Omental fat pad (tissue), 4 donors: Measurements from ENCODE around the gene GLOD5. TPM values are rescaled to one million over a fixed set of nuclear protein-coding genes. Genes with fewer than 3 reads are reported as not detected.

ENCODE experiments used
- ATAC-seq: fragments of 150-250 bp; one replicate; pipeline ENCODE4 v1.9.1; 2016; ENCODE audit warnings: mild to moderate bottlenecking, moderate library complexity; ENCODE audit not compliant: low FRiP score
- DNase-seq: peaks from one replicate; pipeline ENCODE4 v3.0.0-alpha.2; 2019; ENCODE audit warnings: low spot score
- CTCF ChIP-seq, 3 donors: fragments of 450-650 bp; IDR thresholded peaks; one replicate each; pipeline ENCODE4 v1.5.1; 2016 to 2017; ENCODE audit warnings: antibody characterized with exemption in 3 of 3, mild to moderate bottlenecking in 3 of 3, moderate library complexity in 2 of 3
- total RNA-seq, 4 donors: library from RNA; depleted of rRNA; stranded (reverse); fragments of >200 nt; gene quantifications; one replicate each; pipeline ENCODE4 v1.1.0, GENCODE V29; 2016

Gene GLOD5
- total RNA-seq, 4 donors from 2014 or later: not detected

- TF ChIP-seq CTCF (IDR thresholded peaks at IDR 0.05): no peak
- DNase-seq: no peak
- no peak for ATAC-seq
These were observed 24.8 kb downstream of the GLOD5 start, which contains the start of gene GATA1 for GRCh38 chrX:48786341-48786800. GATA1 (plus strand) TSS chrX:48786590; CDS start chrX:48791110, 4,520 bp downstream.

GRCh38 chrX:48786825-48787504 is 25.4 kb downstream of the GLOD5 start:
- DNase-seq: no peak
- TF ChIP-seq CTCF (IDR thresholded peaks at IDR 0.05): no peak
- no peak for ATAC-seq

GRCh38 chrX:48787505-48788443 is 26.2 kb downstream of the GLOD5 start:
- no peak for TF ChIP-seq CTCF (IDR thresholded peaks at IDR 0.05)
- ATAC-seq (no peak), DNase-seq (no peak)

GRCh38 chrX:48789366-48790220 is 28.0 kb downstream of the GLOD5 start:
- DNase-seq (no peak), ATAC-seq (no peak)
- no peak for TF ChIP-seq CTCF (IDR thresholded peaks at IDR 0.05)

- ATAC-seq: no peak
- no peak for TF ChIP-seq CTCF (IDR thresholded peaks at IDR 0.05)
These were observed 28.9 kb downstream of the GLOD5 start for GRCh38 chrX:48790477-48790876.

GRCh38 chrX:48791063-48791820 is 29.7 kb downstream of the GLOD5 start:
- TF ChIP-seq CTCF (IDR thresholded peaks at IDR 0.05): no peak
- no peak for DNase-seq
- ATAC-seq: no peak

More at GRCh38 chrX:48790477-48790876, 28.9 kb downstream of the GLOD5 start:
- no peak for DNase-seq
